GM18867 (cell line): ENCODE data around the gene GPR173.

Source experiments
- ATAC-seq: cut with Tn5 transposase; IDR thresholded peaks from one replicate; pipeline ENCODE4 v1.9.1; 2021; ENCODE audit warnings: mild to moderate bottlenecking, moderate library complexity; ENCODE audit not compliant: unreplicated experiment

Gene GPR173

DNA sequence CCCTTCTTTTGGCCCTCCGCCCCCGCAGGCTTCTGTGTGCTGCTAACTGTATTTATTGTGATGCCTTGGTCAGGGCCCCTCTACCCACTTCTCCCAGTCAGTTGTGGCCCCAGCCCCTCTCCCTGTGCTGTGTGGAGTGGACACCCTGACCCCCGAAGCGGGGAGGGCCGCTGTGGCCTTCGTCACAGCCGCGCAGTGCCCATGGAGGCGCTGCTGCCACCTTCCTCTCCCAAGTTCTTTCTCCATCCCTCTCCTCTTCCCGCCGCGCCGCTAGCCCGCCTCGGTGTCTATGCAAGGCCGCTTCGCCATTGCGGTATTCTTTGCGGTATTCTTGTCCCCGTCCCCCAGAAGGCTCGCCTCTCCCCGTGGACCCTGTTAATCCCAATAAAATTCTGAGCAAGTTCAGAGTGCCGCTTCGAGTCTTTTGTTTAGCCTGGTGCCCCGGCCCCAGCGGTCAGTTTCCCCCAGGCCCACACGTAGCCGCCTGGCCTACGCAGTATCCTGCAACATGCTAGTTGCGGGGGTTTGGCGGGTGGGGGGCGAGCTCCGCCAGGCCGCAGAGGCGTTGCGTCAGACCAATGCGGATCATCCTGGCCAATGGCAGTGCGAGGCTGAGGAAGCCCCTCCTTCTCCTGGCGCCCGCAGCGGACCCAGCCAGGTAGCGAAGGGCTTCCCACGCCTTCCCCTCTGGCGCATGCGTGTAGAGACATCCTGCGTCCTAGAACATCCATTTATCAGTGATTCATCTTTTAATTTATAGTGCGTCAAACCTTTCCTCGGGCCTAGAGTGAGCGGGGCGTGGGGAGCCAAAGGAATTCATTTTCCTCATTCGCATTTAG is 39.8 kb downstream of the GPR173 start:
- no peak for ATAC-seq

GRCh38 chrX:53089224-53089842 is 40.7 kb downstream of the GPR173 start:
- no peak for ATAC-seq

- no peak for ATAC-seq
Observed at GRCh38 chrX:53089925-53090324, 41.3 kb downstream of the GPR173 start.

GRCh38 chrX:53091354-53091753 is 42.8 kb downstream of the GPR173 start:
- ATAC-seq: no peak

GRCh38 chrX:53093177-53093655 is 44.6 kb downstream of the GPR173 start:
- ATAC-seq: peak; percentile 51

DNA sequence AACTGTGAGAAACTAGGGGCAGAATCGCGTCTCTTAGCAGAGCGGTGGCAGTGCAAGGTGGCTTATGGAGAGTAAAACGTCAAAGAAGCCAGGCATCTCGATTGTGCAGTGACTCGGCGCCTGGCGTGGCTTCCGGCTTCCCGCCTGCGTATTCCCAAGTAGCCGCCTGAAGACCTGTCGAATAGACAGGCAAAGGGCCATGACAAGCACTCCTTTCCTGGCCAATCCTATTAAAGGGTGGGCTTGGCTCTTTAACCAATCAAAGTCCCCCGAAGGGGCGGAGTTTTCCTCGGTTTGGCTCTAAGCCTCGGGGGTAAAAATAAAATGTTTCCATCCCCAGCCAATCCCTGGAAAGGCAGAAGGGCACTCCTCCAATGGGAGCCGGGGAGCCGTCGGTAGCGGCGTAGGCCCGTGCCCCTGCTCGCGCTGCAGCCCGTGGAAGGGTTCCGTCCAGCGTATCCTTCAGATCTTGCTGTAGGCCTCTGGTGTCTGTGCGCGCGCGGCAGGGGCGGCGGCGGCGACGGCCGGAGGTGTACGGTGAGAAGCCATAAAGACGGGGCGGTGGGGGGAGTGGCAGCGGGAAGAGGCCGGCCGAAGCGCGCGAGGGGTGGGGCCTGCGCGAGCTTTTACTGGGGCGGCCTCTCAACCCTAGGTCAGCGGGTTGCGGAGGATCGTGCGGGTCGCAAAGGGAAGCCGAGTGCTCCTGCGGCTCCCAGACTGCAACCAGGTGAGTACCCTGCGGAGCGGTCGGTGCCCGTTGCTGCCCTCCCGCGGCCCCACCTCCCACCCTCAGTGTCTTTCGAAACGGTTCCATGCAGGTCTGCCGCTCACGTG is 45.4 kb downstream of the GPR173 start, which contains the start of gene KANTR:
Gene KANTR, plus strand, starts transcription at position 395 of the 834 bp plus-strand sequence. CDS start 30,131 bp downstream, outside the sequence.
- ATAC-seq: peak; percentile 78

DNA sequence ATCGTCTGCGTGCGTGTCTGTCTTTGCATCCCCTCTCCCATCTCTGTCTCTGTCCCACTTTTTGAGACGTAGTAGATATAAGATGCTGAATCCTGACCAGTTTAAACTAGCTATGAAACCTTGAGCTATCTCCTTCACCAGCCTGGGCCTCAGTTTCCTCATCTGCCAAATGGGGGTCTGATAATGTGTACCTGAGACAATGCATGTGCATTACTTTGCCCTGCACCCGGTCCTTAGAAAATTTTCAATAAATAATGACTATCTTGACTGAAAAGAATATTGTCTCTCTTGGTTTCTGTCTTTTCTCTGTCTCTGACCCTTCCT is 46.0 kb downstream of the GPR173 start:
- ATAC-seq: no peak

DNA sequence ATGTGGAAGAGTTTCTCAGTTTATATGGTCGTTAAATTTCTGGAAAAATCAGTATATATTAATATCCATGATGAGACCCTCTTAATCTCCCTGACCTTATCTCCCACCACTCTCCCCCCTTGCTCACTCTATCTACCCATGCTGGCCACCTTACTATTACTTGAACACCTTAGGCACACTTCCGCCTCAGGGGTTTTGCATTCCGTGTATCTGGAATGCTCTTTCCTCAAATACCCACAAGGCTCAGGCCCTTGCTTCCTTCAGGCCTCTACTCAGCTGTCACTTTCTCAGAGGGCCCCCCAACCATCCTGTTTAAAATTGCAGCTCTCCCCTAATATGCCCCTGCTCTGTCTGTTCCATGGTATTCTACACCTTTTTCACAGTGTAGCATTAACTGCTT is 47.2 kb downstream of the GPR173 start:
- ATAC-seq: no peak

GRCh38 chrX:53114864-53115549 is 66.4 kb downstream of the GPR173 start:
- no peak for ATAC-seq

DNA sequence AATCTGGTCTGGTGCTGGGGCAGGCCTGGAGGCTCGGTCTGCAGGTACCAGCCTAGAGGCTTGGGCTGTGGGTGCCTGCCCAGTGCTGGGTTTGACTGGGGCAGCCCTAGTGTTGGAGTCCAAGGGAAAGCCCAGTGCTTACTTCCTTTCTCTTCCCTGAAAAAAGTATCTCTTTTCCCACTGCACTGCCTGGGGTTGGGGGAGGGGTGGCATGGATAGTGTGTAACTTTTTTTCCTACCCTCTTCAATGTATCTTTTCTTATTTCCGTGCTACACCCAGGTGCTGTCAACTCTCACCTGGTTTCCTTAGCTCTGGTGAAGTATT is 66.9 kb downstream of the GPR173 start:
- ATAC-seq: no peak

GRCh38 chrX:53116101-53116500 is 67.5 kb downstream of the GPR173 start:
- no peak for ATAC-seq

DNA sequence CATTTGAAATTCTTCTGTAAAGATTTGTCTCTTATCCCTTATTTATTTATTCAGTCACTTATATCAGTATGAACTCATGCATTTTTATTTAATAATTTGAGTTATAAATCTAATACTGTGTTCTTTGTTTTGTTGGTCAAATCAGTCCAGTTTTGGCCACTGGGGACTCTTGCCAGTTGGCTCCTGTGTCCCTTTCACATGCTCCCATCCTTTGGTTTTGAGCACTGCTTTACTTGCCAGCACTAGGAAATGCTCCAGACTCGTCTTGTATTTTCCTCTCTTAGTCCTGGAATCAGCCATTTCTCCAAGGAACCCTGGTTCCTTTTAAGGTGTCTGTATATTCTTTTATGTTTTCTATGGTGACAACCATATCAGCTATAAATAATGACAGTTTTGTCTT is 73.4 kb downstream of the GPR173 start:
- ATAC-seq: no peak

DNA sequence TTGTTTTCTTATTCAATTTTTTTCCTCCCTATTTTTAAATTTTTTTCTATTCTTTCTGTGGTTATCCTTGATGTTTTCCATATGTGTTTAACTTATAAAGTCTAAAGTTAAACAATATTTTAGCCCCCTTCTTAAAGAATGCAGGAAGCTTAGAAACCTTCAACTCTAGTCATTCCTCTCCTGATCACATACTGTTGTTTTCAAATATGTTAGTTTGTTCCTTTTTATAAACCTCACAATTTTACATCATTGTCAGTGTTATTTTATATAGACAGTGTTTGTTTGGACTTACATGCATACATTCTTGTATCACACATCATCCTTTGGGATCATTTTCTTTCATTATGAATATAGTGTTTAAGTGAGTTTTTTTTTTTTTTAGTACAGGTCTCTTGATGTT is 76.9 kb downstream of the GPR173 start:
- ATAC-seq: no peak

GRCh38 chrX:53126377-53126776 is 77.8 kb downstream of the GPR173 start:
- no peak for ATAC-seq

DNA sequence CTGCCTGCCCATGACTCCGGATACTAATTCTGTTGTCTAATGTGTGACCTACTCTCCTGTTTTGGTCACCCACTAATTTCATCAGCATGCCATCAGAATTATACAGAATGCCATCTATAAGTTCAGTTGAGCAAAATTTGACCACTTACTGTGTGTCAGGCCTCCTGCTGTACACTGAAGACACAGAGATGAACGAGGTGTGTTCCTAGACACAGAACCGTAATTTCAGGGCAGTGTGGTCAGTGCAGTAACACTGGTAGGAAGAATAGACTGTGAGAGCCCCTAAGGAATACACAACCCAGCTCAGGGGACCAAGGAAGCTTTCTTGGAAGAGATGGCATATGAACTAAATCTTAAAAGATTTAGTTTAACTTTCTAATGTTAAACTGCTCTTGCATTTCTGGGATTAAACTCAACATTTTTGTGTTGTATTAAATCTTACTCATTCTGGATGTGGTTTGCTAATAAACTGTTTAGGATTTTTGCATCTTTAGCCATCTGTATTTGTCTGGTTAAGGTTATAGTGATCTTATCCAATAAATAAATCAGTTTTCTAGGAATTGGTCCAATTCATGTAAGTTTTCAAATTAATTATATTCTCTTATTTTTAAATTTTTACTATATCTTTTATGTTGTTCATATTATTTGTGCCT is 79.6 kb downstream of the GPR173 start:
- ATAC-seq: no peak
